MCF 10A (cell line): Measurements from ENCODE around the gene GPX3. TPM values are rescaled to one million over a fixed set of nuclear protein-coding genes. Genes with fewer than 3 reads are reported as not detected.
A peak's percentile ranks its signal among the peaks of the same experiment; 100 is the strongest.

ENCODE experiments used
- Bru-seq: library from RNA; stranded (reverse); fragments of 400-500 nt; gene quantifications from one replicate; lab custom pipeline; 2021; lab: Mats Ljungman, UMichigan
- BruChase-seq, 2 experiments: library from RNA; stranded (reverse); fragments of 400-500 nt; gene quantifications; one replicate each; lab custom pipeline; 2021; lab: Mats Ljungman, UMichigan
- BruUV-seq: library from RNA; stranded (reverse); fragments of 400-500 nt; replicated peaks from 2 replicates; lab custom pipeline; 2021; lab: Mats Ljungman, UMichigan
- CTCF ChIA-PET: fragments of 300-600 bp; sonication (Branson Sonifier 250); formaldehyde crosslinking; extraction: SDS; loops from one replicate; lab custom pipeline; 2021; ENCODE audit warnings: antibody characterized with exemption, inconsistent platforms; lab: Yijun Ruan, JAX
- POLR2A ChIA-PET: fragments of 300-600, 350-650 bp; sonication (Branson Sonifier 250); formaldehyde crosslinking; extraction: SDS; loops from one replicate; lab custom pipeline; 2020; ENCODE audit warnings: antibody characterized with exemption, inconsistent platforms; lab: Yijun Ruan, JAX
- DNase-seq: peaks from one replicate; pipeline ENCODE4 v3.0.0-alpha.2; 2018; ENCODE audit not compliant: unreplicated experiment
- H3K27ac Mint-ChIP-seq: one replicate; pipeline ENCODE4 v1.8.0; 2022; ENCODE audit warnings: mild to moderate bottlenecking, low read depth, mixed read lengths; ENCODE audit not compliant: unreplicated experiment
- H3K27me3 Mint-ChIP-seq: one replicate; pipeline ENCODE4 v1.8.0; 2022; ENCODE audit warnings: mixed read lengths; ENCODE audit not compliant: insufficient read depth, unreplicated experiment
- H3K36me3 Mint-ChIP-seq: one replicate; pipeline ENCODE4 v1.8.0; 2022; ENCODE audit warnings: mild to moderate bottlenecking, moderate library complexity, mixed read lengths; ENCODE audit not compliant: insufficient read depth, unreplicated experiment
- H3K4me1 Mint-ChIP-seq: one replicate; pipeline ENCODE4 v1.8.0; 2022; ENCODE audit warnings: mixed read lengths; ENCODE audit not compliant: insufficient read depth, unreplicated experiment
- H3K4me3 Mint-ChIP-seq: one replicate; pipeline ENCODE4 v1.8.0; 2022; ENCODE audit warnings: mild to moderate bottlenecking, moderate library complexity, mixed read lengths; ENCODE audit not compliant: unreplicated experiment
- H3K9me3 Mint-ChIP-seq: one replicate; pipeline ENCODE4 v1.8.0; 2022; ENCODE audit warnings: mixed read lengths; ENCODE audit not compliant: unreplicated experiment
- CTCF ChIP-seq: fragments of 200-600 bp; IDR thresholded peaks from one replicate; pipeline ENCODE4 v1.8.0; 2022; ENCODE audit warnings: antibody characterized with exemption, mild to moderate bottlenecking; ENCODE audit not compliant: unreplicated experiment
- intact Hi-C: fragments of 100-400 bp; cut with micrococcal nuclease; formaldehyde crosslinking; loops from 2 replicates; pipeline ENCODE4 v1.14.1; 2022
- long read RNA-seq: library from polyadenylated mRNA; stranded (forward); transcript quantifications from one replicate; pipeline ENCODE4 v2.0.0, GENCODE V29; 2022
- total RNA-seq: library from RNA; stranded (reverse); gene quantifications from 2 replicates; pipeline ENCODE4 v1.2.3, GENCODE V29; 2022

Gene GPX3
- total RNA-seq = not detected in 2 replicates
- Bru-seq, nascent RNA = not detected
- not detected for BruChase-seq, experiment 1, labeled RNA remaining after a 6-hour chase
- not detected for BruChase-seq, experiment 2, labeled RNA remaining after a 2-hour chase
- long read RNA-seq, partial matches to known transcripts = 0 of 5 reads
- long read RNA-seq, other reads (novel, unspliced or antisense) = 4 of 5 reads

- Mint-ChIP-seq H3K27ac (peak within 1 kb of the TSS; percentile 28), H3K9me3 (no peaks in the 10 kb centered on the region), H3K27me3 (no peaks in the 10 kb centered on the region), H3K36me3 (peaks cover 19% of the 10 kb centered on the region), H3K4me1 (peaks cover 39% of the 10 kb centered on the region), H3K4me3 (no peak within 1 kb of the TSS)
- intact Hi-C loops = no loop called here
- BruUV-seq = no TSS peak
- TF ChIP-seq CTCF = no peak
- POLR2A ChIA-PET = interaction anchor here (1.0 kb wide), 1 partner anchor 15 kb away, joined by 3 read pairs; no protein-coding TSS in a partner anchor
- CTCF ChIA-PET = interaction anchor here (0.5 to 3.0 kb wide), 10 partner anchors 8 to 296 kb away, joined by 3 to 24 read pairs (median 5); no protein-coding TSS in a partner anchor
- no peak for DNase-seq
Measured at GRCh38 chr5:151020304-151021110, at the start of gene GPX3. Gene GPX3, plus strand, starts transcription at chr5:151020591. Its CDS starts 64 bp downstream, at chr5:151020655.

GRCh38 chr5:150978590-150978989 lies 41.8 kb upstream of the GPX3 start:
- Mint-ChIP-seq H3K9me3 (peaks cover 10% of the 10 kb centered on the region), H3K4me3 (no peak overlapping the region), H3K4me1 (no peaks in the 10 kb centered on the region), H3K27ac (no peak overlapping the region), H3K36me3 (no peaks in the 10 kb centered on the region), H3K27me3 (no peaks in the 10 kb centered on the region)
- CTCF ChIA-PET = no interaction called here
- no peak for TF ChIP-seq CTCF
- DNase-seq = no peak
- BruUV-seq = no TSS peak
- intact Hi-C loops = no loop called here
- POLR2A ChIA-PET = no interaction called here

GRCh38 chr5:150987746-150988145 lies 32.6 kb upstream of the GPX3 start:
- H3K36me3 Mint-ChIP-seq = no peaks in the 10 kb centered on the region
- intact Hi-C loops = no loop called here
- TF ChIP-seq CTCF = no peak
- ChIA-PET POLR2A (no interaction called here), CTCF (no interaction called here)
- no peaks in the 10 kb centered on the region for H3K27me3 Mint-ChIP-seq
- no TSS peak for BruUV-seq
- no peaks in the 10 kb centered on the region for H3K4me1 Mint-ChIP-seq
- H3K4me3 Mint-ChIP-seq = no peak overlapping the region
- no peak overlapping the region for H3K27ac Mint-ChIP-seq
- DNase-seq = no peak
- peaks cover 22% of the 10 kb centered on the region for H3K9me3 Mint-ChIP-seq

- intact Hi-C loops = no loop called here
- ChIA-PET POLR2A (no interaction called here), CTCF (interaction anchor here (0.6 kb wide), 2 partner anchors 173 to 326 kb away, joined by 3 read pairs; no protein-coding TSS in a partner anchor)
- peak; percentile 14 for TF ChIP-seq CTCF
- H3K27me3 Mint-ChIP-seq = no peaks in the 10 kb centered on the region
- no peak overlapping the region for H3K27ac Mint-ChIP-seq
- H3K36me3 Mint-ChIP-seq = no peaks in the 10 kb centered on the region
- no peak overlapping the region for H3K4me3 Mint-ChIP-seq
- H3K4me1 Mint-ChIP-seq = no peaks in the 10 kb centered on the region
- DNase-seq = peak; percentile 41
- BruUV-seq = no TSS peak
- H3K9me3 Mint-ChIP-seq = peaks cover 17% of the 10 kb centered on the region
Measured at GRCh38 chr5:150989695-150990094, 30.7 kb upstream of the GPX3 start.
